Stimulated activated naive CD8-positive, alpha-beta T cell treated with anti-CD3 and anti-CD28 coated beads, Interleukin-15, amount 100 ng/mL, for 72 hours (primary cell): ENCODE data around the gene SBF2.
"Not testable (repeated sequence)": the region's sequence is repeated elsewhere in the genome, so short reads cannot be mapped to it uniquely, and the experiment has no call there.

Source experiments
- ATAC-seq: fragments of 150-1000 bp; cut with Tn5 transposase; 2 replicates; pipeline ENCODE4 v1.10.0; 2021; ENCODE audit warnings: mild to moderate bottlenecking, moderate library complexity
- DNase-seq, 2 donors: peaks; one replicate each; pipeline ENCODE4 v3.0.0; 2021 to 2022
- H3K27ac Mint-ChIP-seq, 2 donors: one replicate each; pipeline ENCODE4 v1.8.0; 2022; ENCODE audit warnings: mild to moderate bottlenecking in 2 of 2, mixed read lengths in 2 of 2, moderate library complexity in 2 of 2
- H3K27me3 Mint-ChIP-seq: one replicate; pipeline ENCODE4 v1.8.0; 2022; ENCODE audit warnings: mixed read lengths
- H3K4me1 Mint-ChIP-seq: one replicate; pipeline ENCODE4 v1.8.0; 2022; ENCODE audit warnings: mild to moderate bottlenecking, mixed read lengths
- H3K4me3 Mint-ChIP-seq, 2 donors: one replicate each; pipeline ENCODE4 v1.8.0; 2022; ENCODE audit warnings: mild to moderate bottlenecking in 2 of 2, mixed read lengths in 2 of 2, moderate library complexity in 1 of 2
- H3K9me3 Mint-ChIP-seq, 2 donors: one replicate each; pipeline ENCODE4 v1.8.0; 2022; ENCODE audit warnings: mixed read lengths in 2 of 2

Gene SBF2

GRCh38 chr11:9951807-9952206 lies 342.2 kb downstream of the SBF2 start:
- Mint-ChIP-seq H3K27me3 (no peaks in the 10 kb centered on the region), H3K4me1 (no peaks in the 10 kb centered on the region), H3K27ac (no peak overlapping the region), H3K4me3 (no peak overlapping the region), H3K9me3 (no peaks in the 10 kb centered on the region)
- ATAC-seq (no peak), DNase-seq (no peak)

DNA sequence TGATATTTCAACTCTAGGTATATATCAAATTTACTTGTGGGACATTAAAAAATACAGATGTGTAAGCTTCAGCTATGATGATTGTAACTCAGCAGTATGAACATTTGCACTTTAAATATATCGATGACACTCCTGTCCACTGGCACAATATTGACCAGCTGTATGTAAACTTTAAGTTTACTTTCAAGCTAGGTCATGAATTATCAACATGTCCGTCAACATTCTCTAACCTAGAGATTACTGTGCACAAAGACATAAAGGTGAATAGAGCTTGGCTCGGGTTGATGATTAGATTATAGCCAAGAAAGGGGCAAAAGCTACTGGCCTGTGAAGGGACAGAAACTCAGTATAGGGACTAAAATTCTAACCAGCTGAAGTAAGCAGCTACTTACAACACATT lies 343.6 kb downstream of the SBF2 start:
- Mint-ChIP-seq H3K4me1 (no peaks in the 10 kb centered on the region), H3K9me3 (peaks cover 0 to 2% of the 10 kb centered on the region in 2 donors), H3K27me3 (no peaks in the 10 kb centered on the region), H3K27ac (no peak overlapping the region), H3K4me3 (no peak overlapping the region)
- no peak for DNase-seq
- no peak for ATAC-seq

GRCh38 chr11:9947231-9947864 lies 346.7 kb downstream of the SBF2 start:
- H3K9me3 Mint-ChIP-seq: peaks cover 0 to 10% of the 10 kb centered on the region in 2 donors
- DNase-seq (no peak), ATAC-seq (no peak)
- H3K27ac Mint-ChIP-seq: no peak overlapping the region
- H3K4me3 Mint-ChIP-seq: no peak overlapping the region
- no peaks in the 10 kb centered on the region for H3K4me1 Mint-ChIP-seq
- no peaks in the 10 kb centered on the region for H3K27me3 Mint-ChIP-seq

GRCh38 chr11:9945680-9946079 lies 348.3 kb downstream of the SBF2 start:
- not testable (repeated sequence) for H3K4me3 Mint-ChIP-seq, H3K27me3 Mint-ChIP-seq, H3K4me1 Mint-ChIP-seq, DNase-seq, H3K9me3 Mint-ChIP-seq, ATAC-seq, H3K27ac Mint-ChIP-seq

DNA sequence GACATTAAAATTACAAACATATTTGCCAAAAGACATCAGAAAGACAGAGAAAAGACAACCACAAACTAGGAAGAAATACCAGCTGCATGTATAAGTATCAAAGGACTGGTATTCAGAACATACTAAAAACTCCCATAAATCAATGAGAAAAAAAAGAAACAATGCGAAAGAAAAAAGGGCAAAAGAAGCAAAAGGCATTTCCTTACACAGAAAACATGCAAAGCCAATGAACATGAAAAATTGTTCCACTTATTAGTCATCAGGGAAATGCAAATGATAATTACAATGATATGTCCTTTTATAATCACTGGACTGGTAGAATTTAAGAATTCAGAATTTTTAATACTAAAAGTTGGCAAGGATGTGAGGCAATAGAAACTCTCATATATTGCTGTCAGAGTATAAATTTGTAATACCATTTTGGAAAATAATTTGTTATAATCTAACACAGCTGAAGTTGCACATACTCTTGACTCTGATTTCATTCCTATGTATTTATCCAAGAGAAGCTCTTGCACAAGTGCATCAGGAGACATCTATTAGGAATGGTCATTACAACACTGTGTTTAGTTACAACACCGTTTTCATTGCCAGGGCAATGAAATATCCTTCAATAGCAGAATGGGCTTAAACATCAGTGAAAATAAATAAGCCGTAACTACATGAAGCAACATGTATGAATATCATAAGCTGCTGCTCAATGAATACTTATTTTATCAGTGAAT lies 350.5 kb downstream of the SBF2 start:
- H3K27ac Mint-ChIP-seq: no peak overlapping the region
- ATAC-seq: no peak
- H3K9me3 Mint-ChIP-seq: peaks cover 0 to 10% of the 10 kb centered on the region in 2 donors
- H3K27me3 Mint-ChIP-seq: no peaks in the 10 kb centered on the region
- no peak overlapping the region for H3K4me3 Mint-ChIP-seq
- DNase-seq: no peak
- H3K4me1 Mint-ChIP-seq: no peaks in the 10 kb centered on the region

DNA sequence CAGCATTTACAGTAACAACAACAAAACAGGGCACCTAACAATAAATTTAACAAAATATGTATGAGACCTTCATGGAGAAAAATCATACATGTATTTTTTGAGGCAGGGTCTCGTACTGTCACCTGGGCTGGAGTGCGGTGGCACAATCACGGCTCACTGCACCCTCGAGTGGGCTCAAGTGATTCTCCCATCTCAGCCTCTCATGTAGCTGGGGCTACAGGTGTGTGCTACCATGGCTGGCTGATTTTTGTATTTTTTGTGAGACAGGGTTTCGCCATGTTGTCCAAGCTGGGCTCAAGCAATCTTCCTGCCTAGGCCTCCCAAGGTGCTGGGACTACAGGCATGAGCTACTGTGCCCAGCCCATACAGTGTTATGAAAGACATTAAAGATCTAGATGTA lies 352.0 kb downstream of the SBF2 start:
- no peak for ATAC-seq
- Mint-ChIP-seq H3K4me3 (no peak overlapping the region), H3K4me1 (no peaks in the 10 kb centered on the region), H3K27ac (no peak overlapping the region), H3K9me3 (peaks cover 2 to 12% of the 10 kb centered on the region in 2 donors), H3K27me3 (no peaks in the 10 kb centered on the region)
- DNase-seq: no peak

DNA sequence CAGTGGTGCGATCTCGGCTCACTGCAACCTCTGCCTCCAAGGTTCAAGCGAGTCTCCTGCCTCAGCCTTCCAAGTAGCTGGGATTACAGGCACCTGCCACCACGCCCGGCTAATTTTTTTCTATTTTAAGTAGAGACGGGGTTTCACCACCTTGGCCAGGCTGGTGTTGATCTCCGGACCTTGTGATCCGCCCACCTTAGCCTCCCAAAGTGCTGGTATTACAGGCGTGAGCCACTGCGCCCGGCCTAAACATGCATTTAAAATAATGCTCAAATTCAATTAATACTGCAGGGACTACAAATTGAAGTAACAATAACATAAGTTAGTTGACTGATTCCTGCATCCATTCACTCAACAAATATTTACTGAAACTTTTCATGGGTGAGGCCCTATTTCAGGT lies 354.9 kb downstream of the SBF2 start:
- not testable (repeated sequence) for H3K27me3 Mint-ChIP-seq, H3K4me1 Mint-ChIP-seq, ATAC-seq, H3K9me3 Mint-ChIP-seq, H3K27ac Mint-ChIP-seq, H3K4me3 Mint-ChIP-seq, DNase-seq

DNA sequence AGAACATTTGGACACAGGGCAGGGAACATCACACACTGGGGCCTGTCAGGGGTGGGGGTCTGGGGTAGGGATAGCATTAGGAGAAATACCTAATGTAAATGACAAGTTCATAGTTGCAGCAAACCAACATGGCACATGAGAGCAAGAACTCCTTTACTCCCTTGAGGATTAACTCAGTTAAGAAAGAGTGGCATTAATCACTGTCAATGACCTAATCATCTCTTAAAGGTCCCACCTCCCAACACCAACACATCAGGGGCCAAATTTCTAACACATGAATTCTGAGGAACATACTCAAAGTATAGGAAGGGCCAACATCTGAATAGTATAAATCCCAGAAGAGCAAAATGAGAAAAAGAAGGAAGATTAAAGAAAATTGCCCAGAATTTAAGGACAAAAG lies 357.3 kb downstream of the SBF2 start:
- Mint-ChIP-seq H3K4me1 (no peaks in the 10 kb centered on the region), H3K4me3 (no peak overlapping the region), H3K27ac (no peak overlapping the region), H3K9me3 (peaks cover 11 to 23% of the 10 kb centered on the region in 2 donors), H3K27me3 (no peaks in the 10 kb centered on the region)
- DNase-seq (no peak), ATAC-seq (no peak)

- H3K4me3 Mint-ChIP-seq, H3K4me1 Mint-ChIP-seq, H3K27me3 Mint-ChIP-seq, DNase-seq, ATAC-seq: not testable (repeated sequence)
- Mint-ChIP-seq H3K9me3 (peaks cover 18 to 31% of the 10 kb centered on the region in 2 donors), H3K27ac (peak overlapping the region in 1 of 2 donors; percentile 8)
These were observed 361.2 kb downstream of the SBF2 start for GRCh38 chr11:9932843-9933242.

DNA sequence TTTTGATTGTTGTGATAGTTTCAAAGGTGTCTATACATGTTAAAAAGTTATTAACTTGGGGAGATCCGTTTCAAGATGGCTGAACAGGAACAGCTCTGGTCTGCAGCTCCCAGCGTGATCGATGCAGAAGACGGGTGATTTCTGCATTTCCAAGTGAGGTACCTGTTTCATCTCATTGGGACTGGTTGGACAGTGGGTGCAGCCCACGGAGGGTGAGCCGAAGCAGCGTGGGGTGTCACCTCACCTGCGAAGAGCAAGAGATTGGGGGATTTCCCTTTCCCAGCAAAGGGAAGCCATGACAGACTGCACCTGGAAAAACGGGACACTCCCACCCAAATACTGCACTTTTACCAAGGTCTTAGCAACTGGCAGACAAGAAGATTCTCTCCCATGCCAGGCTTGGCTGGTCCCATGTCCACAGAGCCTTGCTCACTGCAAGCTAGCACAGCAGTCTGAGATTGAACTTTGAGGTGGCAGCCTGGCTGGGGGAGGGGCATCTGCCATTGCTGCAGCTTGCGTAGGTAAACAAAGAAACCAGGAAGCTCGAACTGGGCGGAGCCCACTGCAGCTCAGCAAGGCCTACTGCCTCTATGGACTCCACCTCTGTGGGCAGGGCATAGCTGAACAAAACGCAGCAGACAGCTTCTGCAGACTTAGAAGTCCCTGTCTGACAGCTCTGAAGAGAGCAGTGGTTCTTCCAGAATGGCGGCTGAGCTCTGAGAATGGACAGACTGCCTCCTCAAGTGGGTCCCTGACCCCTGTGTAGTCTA lies 363.3 kb downstream of the SBF2 start:
- not testable (repeated sequence) for H3K4me1 Mint-ChIP-seq, H3K27ac Mint-ChIP-seq

GRCh38 chr11:9927670-9928069 lies 366.3 kb downstream of the SBF2 start:
- Mint-ChIP-seq H3K27me3 (no peaks in the 10 kb centered on the region), H3K4me1 (peaks cover 5% of the 10 kb centered on the region), H3K27ac (no peak overlapping the region), H3K4me3 (no peak overlapping the region), H3K9me3 (peaks cover 12 to 14% of the 10 kb centered on the region in 2 donors)
- no peak for DNase-seq
- no peak for ATAC-seq

More for the DNA sequence above, 363.3 kb downstream of the SBF2 start:
- H3K9me3 Mint-ChIP-seq: peaks cover 12 to 24% of the 10 kb centered on the region in 2 donors
- ATAC-seq, DNase-seq, H3K27me3 Mint-ChIP-seq, H3K4me3 Mint-ChIP-seq: not testable (repeated sequence)

DNA sequence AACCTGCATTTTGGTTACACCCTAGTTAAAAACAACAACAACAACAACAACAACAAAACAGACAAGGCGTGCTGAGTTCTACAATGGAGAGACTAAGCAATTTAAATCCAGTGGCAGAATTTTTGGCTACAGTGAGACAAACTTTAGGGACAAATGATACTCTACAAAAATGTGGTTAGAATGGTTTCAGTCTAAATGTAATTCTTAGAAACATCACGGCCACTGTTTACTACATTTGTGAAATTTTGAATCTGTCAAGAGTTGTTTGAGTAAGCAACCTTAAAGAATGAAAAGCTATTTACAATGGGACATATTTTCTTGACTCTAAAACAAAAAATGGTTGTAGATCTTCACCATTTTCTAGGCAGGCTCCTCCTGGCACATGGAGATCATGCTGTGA lies 370.7 kb downstream of the SBF2 start:
- ATAC-seq: no peak
- no peak overlapping the region for H3K4me3 Mint-ChIP-seq
- H3K27ac Mint-ChIP-seq: peak overlapping the region in 1 of 2 donors; percentile 14
- peaks cover 5% of the 10 kb centered on the region for H3K4me1 Mint-ChIP-seq
- DNase-seq: no peak
- H3K27me3 Mint-ChIP-seq: no peaks in the 10 kb centered on the region
- no peaks in the 10 kb centered on the region for H3K9me3 Mint-ChIP-seq

DNA sequence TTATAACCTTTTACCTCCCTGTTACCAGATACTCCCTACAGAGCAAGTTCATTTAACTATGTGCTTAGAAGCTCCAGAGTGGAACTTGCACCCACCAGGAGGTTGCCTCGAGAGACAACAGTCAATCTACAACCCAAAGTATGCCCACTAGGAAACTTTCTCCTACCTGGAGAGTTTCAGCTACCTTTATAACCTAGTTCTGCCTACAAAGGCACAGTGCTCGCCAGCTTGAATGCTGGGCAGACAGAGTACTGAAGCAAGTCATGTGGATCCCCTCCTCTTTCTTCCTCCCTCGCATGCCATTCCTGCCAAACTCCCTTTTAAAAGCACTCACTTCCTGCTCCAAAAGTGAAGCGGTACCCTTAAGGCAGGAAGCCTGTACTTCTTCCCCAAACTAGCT lies 371.2 kb downstream of the SBF2 start:
- H3K4me1 Mint-ChIP-seq: peaks cover 5% of the 10 kb centered on the region
- H3K4me3 Mint-ChIP-seq: no peak overlapping the region
- H3K9me3 Mint-ChIP-seq: no peaks in the 10 kb centered on the region
- ATAC-seq (no peak), DNase-seq (no peak)
- no peak overlapping the region for H3K27ac Mint-ChIP-seq
- H3K27me3 Mint-ChIP-seq: no peaks in the 10 kb centered on the region

DNA sequence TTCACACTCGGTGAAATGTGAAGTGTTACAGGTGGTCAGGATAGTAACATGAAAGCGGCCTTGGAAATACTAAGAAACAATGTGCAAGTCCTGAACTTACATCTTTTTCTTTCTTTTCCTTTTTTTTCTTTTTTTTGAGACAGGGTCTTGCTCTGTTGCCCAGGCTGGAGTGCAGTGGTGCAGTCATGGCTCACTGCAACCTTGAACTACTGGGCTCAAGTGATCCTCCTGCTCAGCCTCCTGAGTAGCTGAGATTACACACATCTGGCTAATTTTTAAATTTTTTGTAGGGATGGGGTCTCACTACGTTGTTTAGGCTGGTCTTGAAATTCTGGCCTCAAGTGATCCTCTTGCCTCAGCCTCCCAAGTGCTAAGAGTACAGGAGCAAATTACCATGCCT lies 377.5 kb downstream of the SBF2 start:
- no peak overlapping the region for H3K27ac Mint-ChIP-seq
- H3K27me3 Mint-ChIP-seq: no peaks in the 10 kb centered on the region
- no peaks in the 10 kb centered on the region for H3K9me3 Mint-ChIP-seq
- no peaks in the 10 kb centered on the region for H3K4me1 Mint-ChIP-seq
- no peak for ATAC-seq
- no peak overlapping the region for H3K4me3 Mint-ChIP-seq
- DNase-seq: no peak

- Mint-ChIP-seq H3K27me3 (no peaks in the 10 kb centered on the region), H3K4me1 (no peaks in the 10 kb centered on the region), H3K4me3 (no peak overlapping the region), H3K27ac (no peak overlapping the region), H3K9me3 (no peaks in the 10 kb centered on the region)
- DNase-seq (no peak), ATAC-seq (no peak)
These were observed 380.0 kb downstream of the SBF2 start for GRCh38 chr11:9914064-9914463.
